Lower leg skin (tissue), 3 donors: ENCODE data around the gene TXNRD2.
"Not testable (repeated sequence)": the region's sequence is repeated elsewhere in the genome, so short reads cannot be mapped to it uniquely, and the experiment has no call there.

Experiments used
- POLR2A ChIP-seq, 2 donors: fragments of 450-650 bp; IDR thresholded peaks; one replicate each; pipeline ENCODE4 v1.6.1; 2016 to 2017; ENCODE audit warnings: antibody characterized with exemption in 2 of 2, mild to moderate bottlenecking in 1 of 2, moderate library complexity in 1 of 2
- TF ChIP-seq, protein P1 (sequence below), 3 donors: fragments of 450-650 bp; IDR thresholded peaks; one replicate each; pipeline ENCODE4 v1.5.1; 2016; ENCODE audit warnings: antibody characterized with exemption in 3 of 3, mild to moderate bottlenecking in 3 of 3, moderate library complexity in 2 of 3

DNA sequence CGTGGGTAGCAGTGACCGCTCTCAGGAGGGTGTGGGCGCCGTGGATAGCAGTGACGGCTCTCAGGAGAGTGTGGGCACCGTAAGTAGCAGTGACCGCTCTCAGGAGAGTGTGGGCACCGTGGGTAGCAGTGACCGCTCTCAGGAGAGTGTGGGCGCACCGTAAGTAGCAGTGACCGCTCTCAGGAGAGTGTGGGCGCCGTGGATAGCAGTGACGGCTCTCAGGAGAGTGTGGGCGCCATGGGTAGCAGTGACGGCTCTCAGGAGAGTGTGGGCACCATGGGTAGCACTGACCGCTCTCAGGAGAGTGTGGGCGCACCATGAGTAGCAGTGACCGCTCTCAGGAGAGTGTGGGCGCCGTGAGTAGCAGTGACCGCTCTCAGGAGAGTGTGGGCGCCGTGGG is 34.8 kb downstream of the TXNRD2 start:
- not testable (repeated sequence) for TF ChIP-seq POLR2A (IDR thresholded peaks at IDR 0.05)
- TF ChIP-seq, protein P1, sequence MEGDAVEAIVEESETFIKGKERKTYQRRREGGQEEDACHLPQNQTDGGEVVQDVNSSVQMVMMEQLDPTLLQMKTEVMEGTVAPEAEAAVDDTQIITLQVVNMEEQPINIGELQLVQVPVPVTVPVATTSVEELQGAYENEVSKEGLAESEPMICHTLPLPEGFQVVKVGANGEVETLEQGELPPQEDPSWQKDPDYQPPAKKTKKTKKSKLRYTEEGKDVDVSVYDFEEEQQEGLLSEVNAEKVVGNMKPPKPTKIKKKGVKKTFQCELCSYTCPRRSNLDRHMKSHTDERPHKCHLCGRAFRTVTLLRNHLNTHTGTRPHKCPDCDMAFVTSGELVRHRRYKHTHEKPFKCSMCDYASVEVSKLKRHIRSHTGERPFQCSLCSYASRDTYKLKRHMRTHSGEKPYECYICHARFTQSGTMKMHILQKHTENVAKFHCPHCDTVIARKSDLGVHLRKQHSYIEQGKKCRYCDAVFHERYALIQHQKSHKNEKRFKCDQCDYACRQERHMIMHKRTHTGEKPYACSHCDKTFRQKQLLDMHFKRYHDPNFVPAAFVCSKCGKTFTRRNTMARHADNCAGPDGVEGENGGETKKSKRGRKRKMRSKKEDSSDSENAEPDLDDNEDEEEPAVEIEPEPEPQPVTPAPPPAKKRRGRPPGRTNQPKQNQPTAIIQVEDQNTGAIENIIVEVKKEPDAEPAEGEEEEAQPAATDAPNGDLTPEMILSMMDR (IDR thresholded peaks at IDR 0.05): not testable (repeated sequence)
